ENCODE measurements around the gene TPMT. TPM values are rescaled to one million over a fixed set of nuclear protein-coding genes. Genes with fewer than 3 reads are reported as not detected.

Gene TPMT
- total RNA-seq, 1 donor from 2014 or later = 12.2 TPM

- peak; percentile 94 for DNase-seq
- peak; percentile 100 for ATAC-seq (ENCODE audit: poor library complexity)
- intact Hi-C loops (cut with DNase I) = loop anchor here (5.0 to 10.0 kb wide), 2 partner anchors 135 to 288 kb away; partner anchors contain the start of gene KIF13A
Observed at GRCh38 chr6:18122128-18123093, 32.5 kb downstream of the TPMT start, which contains the start of gene NHLRC1. TSS of gene NHLRC1 (minus strand) at chr6:18122677. CDS start at chr6:18122606, 71 bp downstream.

DNA sequence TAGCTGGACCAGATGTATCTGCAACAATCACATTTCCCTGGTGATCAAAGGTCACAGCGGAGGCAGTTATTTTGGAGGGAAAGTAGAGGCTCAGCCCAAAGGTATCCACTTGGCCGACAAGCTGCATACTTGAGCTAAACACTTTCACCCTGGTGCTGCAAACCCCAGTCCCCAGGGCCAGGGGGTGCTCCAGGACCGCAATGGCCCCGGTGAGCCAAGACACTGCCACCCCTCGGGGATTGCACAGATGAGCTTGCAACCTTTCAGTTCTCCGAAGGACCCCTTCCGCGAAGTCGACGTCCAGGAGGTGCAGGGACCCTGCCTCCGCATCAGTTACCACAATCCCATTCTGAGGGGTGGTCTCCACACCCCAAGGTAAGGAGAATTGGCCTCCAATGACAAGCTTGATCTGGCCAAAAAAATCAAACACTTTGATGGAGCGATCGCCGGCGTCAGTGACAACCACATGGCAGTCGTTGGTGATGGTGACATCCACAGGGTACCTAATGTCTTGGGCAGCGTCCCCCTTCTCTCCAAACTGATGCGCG, 33.2 kb downstream of the TPMT start:
- intact Hi-C loops (cut with DNase I) = loop anchor here (5.0 to 10.0 kb wide), 2 partner anchors 134 to 287 kb away; partner anchors contain the start of gene KIF13A
- no peak for DNase-seq
- ATAC-seq (ENCODE audit: poor library complexity) = no peak

DNA sequence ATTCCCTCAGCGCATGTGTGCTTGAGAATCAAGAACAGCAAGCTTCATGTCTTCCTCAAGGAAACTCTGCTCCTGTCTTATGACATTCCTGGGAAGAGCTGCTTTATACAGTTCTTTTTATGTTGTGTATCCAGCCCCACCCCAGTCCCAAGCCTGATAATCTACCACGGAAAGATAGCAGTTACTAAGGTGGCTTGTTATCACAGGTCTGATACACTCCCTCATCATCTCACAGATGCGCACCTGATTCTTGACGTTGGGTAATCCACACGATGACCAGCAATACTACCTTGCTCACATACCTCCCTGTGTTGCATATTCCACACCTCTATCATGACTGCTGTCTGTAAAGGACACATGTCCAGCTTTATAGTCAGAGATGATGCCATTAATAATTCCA, 35.6 kb downstream of the TPMT start:
- ATAC-seq (ENCODE audit: poor library complexity) (no peak), DNase-seq (no peak)
- intact Hi-C loops (cut with DNase I) = no loop called here

- intact Hi-C loops (cut with DNase I) = no loop called here
- no peak for ATAC-seq (ENCODE audit: poor library complexity)
- DNase-seq = no peak
Observed at GRCh38 chr6:18118330-18118729, 36.5 kb downstream of the TPMT start.

DNA sequence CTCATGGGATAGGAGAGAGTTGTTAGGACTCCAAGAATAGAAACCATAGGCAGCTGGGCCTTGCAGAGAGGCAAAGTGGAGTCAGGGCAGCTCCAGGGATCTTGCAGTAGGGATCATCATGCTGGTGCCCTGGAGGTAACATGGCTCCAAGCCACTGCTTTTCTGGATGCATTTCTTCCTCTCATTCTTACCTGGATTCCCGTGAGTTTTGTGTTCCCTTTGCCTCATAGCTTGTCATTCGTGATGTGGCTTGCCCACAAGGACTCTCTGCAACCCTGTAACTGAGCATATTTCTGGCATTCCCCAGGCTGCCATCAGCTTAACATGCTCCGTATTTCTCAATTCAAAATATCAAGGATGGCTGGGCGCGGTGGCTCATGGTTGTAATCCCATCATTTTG, 37.7 kb downstream of the TPMT start:
- intact Hi-C loops (cut with DNase I) = no loop called here
- ATAC-seq (ENCODE audit: poor library complexity) (no peak), DNase-seq (no peak)

DNA sequence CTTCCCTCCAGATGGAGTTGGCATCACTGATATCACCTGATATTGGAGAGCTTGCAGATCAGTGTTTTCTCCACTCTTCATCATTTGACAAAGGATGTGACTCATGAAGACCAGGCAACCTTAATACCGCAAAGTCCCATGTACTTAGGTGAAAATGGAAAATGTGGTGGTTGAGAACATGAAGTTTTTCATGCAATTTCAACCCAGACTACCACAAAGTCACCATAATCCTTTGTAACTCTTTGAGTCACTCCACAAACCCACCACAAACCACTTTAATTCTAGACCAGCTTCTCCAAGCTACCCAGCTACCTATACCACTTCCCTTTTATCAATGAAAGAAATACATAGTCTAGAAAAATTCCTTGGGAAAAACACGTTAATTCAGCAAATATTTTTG, 39.5 kb downstream of the TPMT start:
- intact Hi-C loops (cut with DNase I) = no loop called here
- DNase-seq = no peak

GRCh38 chr6:18110162-18110561, 44.7 kb downstream of the TPMT start:
- no peak for ATAC-seq (ENCODE audit: poor library complexity)
- intact Hi-C loops (cut with DNase I) = no loop called here

More for the DNA sequence above, 39.5 kb downstream of the TPMT start:
- ATAC-seq (ENCODE audit: poor library complexity) = no peak

GRCh38 chr6:18107061-18107460, 47.8 kb downstream of the TPMT start:
- intact Hi-C loops (cut with DNase I) = no loop called here
- no peak for ATAC-seq (ENCODE audit: poor library complexity)
- no peak for DNase-seq

More at GRCh38 chr6:18110162-18110561, 44.7 kb downstream of the TPMT start:
- no peak for DNase-seq

- no peak for DNase-seq
- intact Hi-C loops (cut with DNase I) = no loop called here
- peak; percentile 83 for ATAC-seq (ENCODE audit: poor library complexity)
Observed at GRCh38 chr6:18102783-18103509, 51.9 kb downstream of the TPMT start.

DNA sequence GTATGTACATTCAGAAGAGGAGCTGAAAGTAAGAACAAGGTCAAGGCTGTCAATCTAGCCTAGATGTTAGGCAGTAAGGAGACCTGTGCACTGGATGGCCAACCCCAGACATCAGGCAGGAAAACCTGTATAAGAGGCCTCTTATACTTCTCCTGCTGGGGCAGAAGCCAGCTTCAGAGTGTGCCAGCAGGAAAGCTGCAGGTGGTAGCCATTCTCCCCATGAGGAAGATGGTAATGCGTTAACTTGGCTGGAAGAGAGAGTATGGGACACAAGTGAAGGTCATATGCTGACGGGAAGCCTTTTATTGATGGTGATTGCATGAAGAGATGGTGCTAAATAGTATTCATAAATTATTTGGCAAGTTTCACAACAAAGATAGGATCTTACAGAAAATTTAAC, 53.0 kb downstream of the TPMT start:
- intact Hi-C loops (cut with DNase I) = no loop called here
- ATAC-seq (ENCODE audit: poor library complexity) (no peak), DNase-seq (no peak)

DNA sequence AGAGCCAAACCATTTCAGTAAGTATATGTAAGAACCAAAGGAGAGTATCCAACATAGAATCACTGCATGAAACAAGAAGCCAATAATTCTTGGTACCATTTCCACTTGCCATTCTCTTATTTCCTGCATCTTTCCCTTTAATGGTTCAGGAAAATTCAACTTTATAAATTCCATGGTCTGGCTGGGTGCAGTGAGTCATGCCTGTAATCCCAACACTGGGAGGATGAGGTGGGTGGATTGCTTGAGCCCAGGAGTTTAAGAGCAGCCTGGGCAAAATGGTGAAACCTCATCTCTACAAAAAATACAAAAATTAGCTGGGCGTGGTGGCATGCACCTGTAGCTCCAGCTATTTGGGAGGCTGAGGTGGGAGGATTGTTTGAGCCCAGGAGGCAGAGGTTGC, 53.6 kb downstream of the TPMT start:
- ATAC-seq (ENCODE audit: poor library complexity) (no peak), DNase-seq (no peak)
- intact Hi-C loops (cut with DNase I) = no loop called here

GRCh38 chr6:18100296-18100695, 54.6 kb downstream of the TPMT start:
- ATAC-seq (ENCODE audit: poor library complexity) (no peak), DNase-seq (no peak)
- intact Hi-C loops (cut with DNase I) = no loop called here

- no peak for ATAC-seq (ENCODE audit: poor library complexity)
- DNase-seq = no peak
Observed at GRCh38 chr6:18099511-18099910, 55.4 kb downstream of the TPMT start.

GRCh38 chr6:18096423-18096822, 58.5 kb downstream of the TPMT start:
- intact Hi-C loops (cut with DNase I) = no loop called here
- DNase-seq (no peak), ATAC-seq (ENCODE audit: poor library complexity) (no peak)

More at GRCh38 chr6:18099511-18099910, 55.4 kb downstream of the TPMT start:
- intact Hi-C loops (cut with DNase I) = no loop called here

- intact Hi-C loops (cut with DNase I) = no loop called here
- ATAC-seq (ENCODE audit: poor library complexity) = no peak
- no peak for DNase-seq
Observed at GRCh38 chr6:18091382-18091781, 63.5 kb downstream of the TPMT start.

GRCh38 chr6:18090349-18090786, 64.5 kb downstream of the TPMT start:
- intact Hi-C loops (cut with DNase I) = no loop called here
- ATAC-seq (ENCODE audit: poor library complexity) = no peak
- DNase-seq = no peak

- intact Hi-C loops (cut with DNase I) = no loop called here
- ATAC-seq (ENCODE audit: poor library complexity) (no peak), DNase-seq (no peak)
Observed at GRCh38 chr6:18088419-18089296, 66.2 kb downstream of the TPMT start.
